GM13977 (cell line): Measurements from ENCODE around the gene NUAK2.

Experiments
- DNase-seq: peaks from one replicate; pipeline ENCODE4 v3.0.0; 2012; ENCODE audit warnings: low spot score
- in situ Hi-C: fragments of 300-500 bp; cut with MboI; formaldehyde crosslinking; loops from one replicate; pipeline ENCODE4 v1.12.0; 2022; ENCODE audit warnings: low sequenced_read_pairs, low pct_unique_long_range_greater_than_20kb, mixed read lengths, inconsistent platforms; ENCODE audit not compliant: unreplicated experiment
- TF ChIP-seq, protein P1 (sequence below): IDR thresholded peaks from 2 replicates; pipeline ENCODE4 v1.5.1; 2012; ENCODE audit warnings: mild to moderate bottlenecking, control low read depth; ENCODE audit not compliant: insufficient read depth; ENCODE audit errors: extremely low read depth, missing control alignments

NUAK2 gene

GRCh38 chr1:205261946-205262691 is 59.4 kb downstream of the NUAK2 start:
- no peak for DNase-seq
- TF ChIP-seq, protein P1, sequence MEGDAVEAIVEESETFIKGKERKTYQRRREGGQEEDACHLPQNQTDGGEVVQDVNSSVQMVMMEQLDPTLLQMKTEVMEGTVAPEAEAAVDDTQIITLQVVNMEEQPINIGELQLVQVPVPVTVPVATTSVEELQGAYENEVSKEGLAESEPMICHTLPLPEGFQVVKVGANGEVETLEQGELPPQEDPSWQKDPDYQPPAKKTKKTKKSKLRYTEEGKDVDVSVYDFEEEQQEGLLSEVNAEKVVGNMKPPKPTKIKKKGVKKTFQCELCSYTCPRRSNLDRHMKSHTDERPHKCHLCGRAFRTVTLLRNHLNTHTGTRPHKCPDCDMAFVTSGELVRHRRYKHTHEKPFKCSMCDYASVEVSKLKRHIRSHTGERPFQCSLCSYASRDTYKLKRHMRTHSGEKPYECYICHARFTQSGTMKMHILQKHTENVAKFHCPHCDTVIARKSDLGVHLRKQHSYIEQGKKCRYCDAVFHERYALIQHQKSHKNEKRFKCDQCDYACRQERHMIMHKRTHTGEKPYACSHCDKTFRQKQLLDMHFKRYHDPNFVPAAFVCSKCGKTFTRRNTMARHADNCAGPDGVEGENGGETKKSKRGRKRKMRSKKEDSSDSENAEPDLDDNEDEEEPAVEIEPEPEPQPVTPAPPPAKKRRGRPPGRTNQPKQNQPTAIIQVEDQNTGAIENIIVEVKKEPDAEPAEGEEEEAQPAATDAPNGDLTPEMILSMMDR: no peak
- in situ Hi-C loops: loop anchor here (25.0 kb wide), 1 partner anchor 275 kb away; no protein-coding TSS in a partner anchor

DNA sequence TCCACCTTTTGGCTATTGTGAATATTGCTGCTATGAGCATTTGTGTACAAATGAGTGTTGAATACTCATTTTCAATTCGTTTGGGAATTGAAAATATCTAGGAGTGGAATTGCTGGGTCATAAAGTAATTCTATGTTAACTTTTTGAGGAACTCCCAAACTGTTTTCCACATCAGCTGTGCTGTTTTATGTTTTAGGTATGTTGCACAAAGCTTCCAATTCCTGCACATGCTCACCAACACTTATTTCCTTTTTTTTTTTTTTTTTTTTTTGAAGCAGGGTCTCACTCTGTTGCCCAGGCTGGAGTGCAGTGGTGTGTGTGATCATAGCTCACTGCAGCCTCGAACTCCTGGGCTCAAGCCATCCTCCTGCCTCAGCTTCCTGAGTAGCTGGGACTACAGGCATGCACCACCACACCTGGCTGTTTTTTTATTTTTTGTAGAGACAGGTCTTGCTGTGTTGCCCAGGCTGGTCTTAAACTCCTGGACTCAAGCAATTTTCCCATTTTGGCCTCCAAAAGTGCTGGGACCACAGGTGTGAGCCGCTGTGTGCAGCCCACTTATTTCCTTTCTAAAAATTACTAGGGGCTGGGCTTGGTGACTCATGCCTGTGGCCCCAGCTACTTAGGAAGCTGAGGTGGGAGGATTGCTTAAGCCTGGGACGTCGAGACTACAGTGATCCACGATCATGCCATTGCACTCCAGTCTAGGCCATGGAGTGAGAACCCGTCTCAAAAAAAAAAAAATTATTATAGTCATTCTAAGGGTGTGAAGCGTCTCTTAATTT is 60.4 kb downstream of the NUAK2 start:
- TF ChIP-seq, protein P1: no peak
- DNase-seq: no peak
- in situ Hi-C loops: loop anchor here (25.0 kb wide), 1 partner anchor 274 kb away; no protein-coding TSS in a partner anchor

- in situ Hi-C loops: loop anchor here (25.0 kb wide), 1 partner anchor 273 kb away; no protein-coding TSS in a partner anchor
- TF ChIP-seq, protein P1: no peak
- no peak for DNase-seq
These were observed 61.5 kb downstream of the NUAK2 start for GRCh38 chr1:205259998-205260397.

GRCh38 chr1:205259324-205259832 is 62.2 kb downstream of the NUAK2 start:
- in situ Hi-C loops: loop anchor here (25.0 kb wide), 1 partner anchor 272 kb away; no protein-coding TSS in a partner anchor
- DNase-seq: no peak
- TF ChIP-seq, protein P1: no peak

DNA sequence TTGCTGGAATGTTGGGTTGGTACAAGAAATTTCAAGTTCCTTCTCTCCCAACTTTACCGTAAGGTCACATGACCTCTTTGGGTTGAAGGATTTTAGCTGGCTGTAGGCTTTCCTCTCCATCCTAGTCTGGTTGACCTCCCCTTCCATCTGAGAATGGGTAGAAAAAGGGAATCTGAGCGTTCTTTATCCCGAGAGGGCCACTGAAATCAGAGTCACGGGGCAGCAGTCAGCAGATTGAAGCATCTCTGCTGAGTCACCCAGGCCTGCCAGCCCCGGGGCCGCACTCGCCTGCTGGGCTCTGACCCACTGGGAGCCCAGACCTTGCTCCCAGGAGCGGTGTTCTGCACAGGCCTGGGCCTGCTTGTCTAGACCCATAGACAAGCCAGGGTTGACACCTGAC is 62.8 kb downstream of the NUAK2 start:
- TF ChIP-seq, protein P1: no peak
- in situ Hi-C loops: loop anchor here (25.0 kb wide), 1 partner anchor 271 kb away; no protein-coding TSS in a partner anchor
- DNase-seq: peak; percentile 15

- in situ Hi-C loops: loop anchor here (25.0 kb wide), 1 partner anchor 271 kb away; no protein-coding TSS in a partner anchor
- TF ChIP-seq, protein P1: no peak
- no peak for DNase-seq
These were observed 63.3 kb downstream of the NUAK2 start for GRCh38 chr1:205258261-205258691.
